ES-I3 (cell line): ENCODE results near the gene NDP.
A peak's percentile ranks its signal among the peaks of the same experiment; 100 is the strongest.

Source experiments
- H3K36me3 ChIP-seq: 2 replicates; pipeline ENCODE4 v1.6.1; 2013; ENCODE audit warnings: mild to moderate bottlenecking, low read length, control low read depth, moderate library complexity; ENCODE audit not compliant: insufficient read depth
- H3K4me1 ChIP-seq: 2 replicates; pipeline ENCODE4 v1.6.1; 2013; ENCODE audit warnings: mild to moderate bottlenecking, control low read depth, low read length; ENCODE audit not compliant: insufficient read depth
- H3K9ac ChIP-seq: 2 replicates; pipeline ENCODE4 v1.6.1; 2013; ENCODE audit warnings: low read depth, mild to moderate bottlenecking, low read length, moderate library complexity
- H3K9me3 ChIP-seq: 2 replicates; pipeline ENCODE4 v1.6.1; 2013; ENCODE audit warnings: mild to moderate bottlenecking, low read length, moderate library complexity; ENCODE audit not compliant: control insufficient read depth, insufficient read depth

The NDP gene

GRCh38 chrX:43985511-43985910 lies 12.3 kb upstream of the NDP start:
- H3K9ac ChIP-seq, result no peak overlapping the region
- H3K9me3 ChIP-seq, result no peaks in the 10 kb centered on the region
- no peaks in the 10 kb centered on the region for H3K4me1 ChIP-seq
- H3K36me3 ChIP-seq, result no peaks in the 10 kb centered on the region

GRCh38 chrX:43978226-43978625 lies 5.0 kb upstream of the NDP start:
- Histone ChIP-seq H3K36me3 (no peaks in the 10 kb centered on the region), H3K9ac (no peak overlapping the region), H3K4me1 (no peaks in the 10 kb centered on the region), H3K9me3 (no peaks in the 10 kb centered on the region)

- H3K9me3 ChIP-seq, result no peaks in the 10 kb centered on the region
- no peak overlapping the region for H3K9ac ChIP-seq
- H3K4me1 ChIP-seq, result no peaks in the 10 kb centered on the region
- H3K36me3 ChIP-seq, result no peaks in the 10 kb centered on the region
Observed at GRCh38 chrX:43976205-43976604, 3.0 kb upstream of the NDP start.

GRCh38 chrX:43975796-43976195 lies 2.6 kb upstream of the NDP start:
- Histone ChIP-seq H3K36me3 (no peaks in the 10 kb centered on the region), H3K9me3 (no peaks in the 10 kb centered on the region), H3K4me1 (peaks cover 2% of the 10 kb centered on the region; the same call in 1 of the 2 replicates), H3K9ac (no peak overlapping the region)

GRCh38 chrX:43974741-43975465 lies 1.7 kb upstream of the NDP start:
- Histone ChIP-seq H3K4me1 (peaks cover 10% of the 10 kb centered on the region; the same call in 1 of the 2 replicates), H3K36me3 (no peaks in the 10 kb centered on the region), H3K9me3 (no peaks in the 10 kb centered on the region), H3K9ac (no peak overlapping the region)

- H3K4me1 ChIP-seq, result peaks cover 17% of the 10 kb centered on the region; the same call in 1 of the 2 replicates
- peak overlapping the region; percentile 54 for H3K9ac ChIP-seq
- H3K36me3 ChIP-seq, result no peaks in the 10 kb centered on the region
- H3K9me3 ChIP-seq, result no peaks in the 10 kb centered on the region
Observed at GRCh38 chrX:43974100-43974475, 898 bp upstream of the NDP start.

- H3K9ac ChIP-seq, result peak overlapping the region; percentile 54
- no peaks in the 10 kb centered on the region for H3K36me3 ChIP-seq
- H3K9me3 ChIP-seq, result no peaks in the 10 kb centered on the region
- H3K4me1 ChIP-seq, result peaks cover 17% of the 10 kb centered on the region; the same call in 1 of the 2 replicates
Observed at GRCh38 chrX:43971966-43972961, 926 bp downstream of the NDP start.

GRCh38 chrX:43970528-43970927 lies 2.7 kb downstream of the NDP start:
- Histone ChIP-seq H3K4me1 (peaks cover 17% of the 10 kb centered on the region; the same call in 1 of the 2 replicates), H3K36me3 (no peaks in the 10 kb centered on the region), H3K9ac (no peak overlapping the region), H3K9me3 (no peaks in the 10 kb centered on the region)

- H3K4me1 ChIP-seq, result peaks cover 17% of the 10 kb centered on the region; the same call in 1 of the 2 replicates
- no peak overlapping the region for H3K9ac ChIP-seq
- no peaks in the 10 kb centered on the region for H3K9me3 ChIP-seq
Observed at GRCh38 chrX:43969504-43970501, 3.4 kb downstream of the NDP start.

GRCh38 chrX:43968359-43968781 lies 4.8 kb downstream of the NDP start:
- peaks cover 17% of the 10 kb centered on the region; the same call in 1 of the 2 replicates for H3K4me1 ChIP-seq

More at GRCh38 chrX:43969504-43970501, 3.4 kb downstream of the NDP start:
- no peaks in the 10 kb centered on the region for H3K36me3 ChIP-seq

GRCh38 chrX:43964936-43965335 lies 8.3 kb downstream of the NDP start:
- H3K9ac ChIP-seq, result no peak overlapping the region
- no peaks in the 10 kb centered on the region for H3K9me3 ChIP-seq
- peaks cover 7% of the 10 kb centered on the region; the same call in 1 of the 2 replicates for H3K4me1 ChIP-seq
- H3K36me3 ChIP-seq, result no peaks in the 10 kb centered on the region

More at GRCh38 chrX:43968359-43968781, 4.8 kb downstream of the NDP start:
- Histone ChIP-seq H3K9ac (no peak overlapping the region), H3K9me3 (no peaks in the 10 kb centered on the region), H3K36me3 (no peaks in the 10 kb centered on the region)

GRCh38 chrX:43963726-43964125 lies 9.5 kb downstream of the NDP start:
- H3K4me1 ChIP-seq, result no peaks in the 10 kb centered on the region; the same call in 1 of the 2 replicates
- H3K9ac ChIP-seq, result no peak overlapping the region
- H3K36me3 ChIP-seq, result no peaks in the 10 kb centered on the region
- H3K9me3 ChIP-seq, result no peaks in the 10 kb centered on the region

GRCh38 chrX:43962636-43963035 lies 10.6 kb downstream of the NDP start:
- Histone ChIP-seq H3K4me1 (no peaks in the 10 kb centered on the region), H3K9me3 (no peaks in the 10 kb centered on the region), H3K9ac (no peak overlapping the region), H3K36me3 (no peaks in the 10 kb centered on the region)
